Thyroid gland (tissue), 4 donors: ENCODE measurements around the gene SIRPA.

Source experiments
- CTCF ChIP-seq, 6 experiments: fragments of 200-600 bp in 3 of 6; fragments of 450-650 bp in 3 of 6; sonication (generic) in 3 of 6; IDR thresholded peaks; one replicate each; pipeline ENCODE4 v1.5.1; 2016 to 2019; ENCODE audit warnings: antibody characterized with exemption in 6 of 6, mild to moderate bottlenecking in 2 of 6, inconsistent platforms in 1 of 6, moderate library complexity in 1 of 6
- POLR2A ChIP-seq, 2 donors: fragments of 450-650 bp; IDR thresholded peaks; one replicate each; pipeline ENCODE4 v1.6.1; 2017; ENCODE audit warnings: antibody characterized with exemption in 2 of 2, mild to moderate bottlenecking in 2 of 2, moderate library complexity in 1 of 2

- TF ChIP-seq CTCF (IDR thresholded peaks at IDR 0.05) (no peak), POLR2A (IDR thresholded peaks at IDR 0.05) (no peak)
Measured at GRCh38 chr20:1928782-1929181, 33.6 kb downstream of the SIRPA start.
